Cardiac muscle cell (in vitro differentiated cells and primary cell): ENCODE results near the gene SF3B1. TPM values are rescaled to one million over a fixed set of nuclear protein-coding genes. Genes with fewer than 3 reads are reported as not detected.
A peak's percentile ranks its signal among the peaks of the same experiment; 100 is the strongest.

Source experiments
- DNase-seq, 2 donors: peaks; one replicate each; pipeline versions ENCODE4 v3.0.0 to v3.0.0-alpha.2; 2010 to 2017; ENCODE audit warnings: low read depth in 1 of 2, low spot score in 1 of 2
- H3K27ac ChIP-seq: fragments of 200-600 bp; sonication (generic); 2 replicates; pipeline ENCODE4 v1.5.1; 2016
- H3K27me3 ChIP-seq: fragments of 200-600 bp; sonication (generic); 2 replicates; pipeline ENCODE4 v1.6.0; 2016; ENCODE audit warnings: control low read depth
- H3K36me3 ChIP-seq: fragments of 200-600 bp; sonication (generic); 2 replicates; pipeline ENCODE4 v1.5.1; 2016; ENCODE audit warnings: control low read depth
- H3K4me1 ChIP-seq: fragments of 200-600 bp; sonication (generic); 2 replicates; pipeline ENCODE4 v1.8.1; 2017; ENCODE audit warnings: low read depth, mild to moderate bottlenecking, mixed run types
- H3K4me3 ChIP-seq: fragments of 200-600 bp; sonication (generic); 2 replicates; pipeline ENCODE4 v1.5.1; 2016; ENCODE audit warnings: mild to moderate bottlenecking
- H3K9me3 ChIP-seq: fragments of 200-600 bp; sonication (generic); 2 replicates; pipeline ENCODE4 v1.5.1; 2017; ENCODE audit warnings: low read depth, mild to moderate bottlenecking, control low read depth
- CTCF ChIP-seq: IDR thresholded peaks from 2 replicates; pipeline ENCODE4 v1.5.1; 2012; ENCODE audit warnings: low read depth, mild to moderate bottlenecking, low read length
- polyA plus RNA-seq: library from polyadenylated mRNA; unstranded; fragments of >200 nt; fragmentation: Nextera tagmentation; extraction: Ambion mirVana; gene quantifications from 2 replicates; pipeline ENCODE4 v1.2.1, GENCODE V29; 2016
- total RNA-seq: library from RNA; depleted of rRNA; stranded (reverse); fragments of >200 nt; gene quantifications from 2 replicates; pipeline ENCODE4 v1.2.3, GENCODE V29; 2016

The SF3B1 gene
- total and polyA plus RNA-seq, 2 experiments from 2014 or later, result 218 to 463 TPM

- DNase-seq, result peak in 1 of 2 donors; percentile 23
- Histone ChIP-seq H3K9me3 (no peaks in the 10 kb centered on the region), H3K27ac (no peak overlapping the region), H3K4me1 (no peaks in the 10 kb centered on the region), H3K36me3 (peaks cover 30% of the 10 kb centered on the region), H3K4me3 (no peak overlapping the region), H3K27me3 (no peaks in the 10 kb centered on the region)
- TF ChIP-seq CTCF, result no peak
Measured at GRCh38 chr2:197464175-197464574, 29.3 kb upstream of the SF3B1 start.

GRCh38 chr2:197461057-197461456 lies 26.2 kb upstream of the SF3B1 start:
- H3K27ac ChIP-seq, result no peak overlapping the region
- H3K4me1 ChIP-seq, result no peaks in the 10 kb centered on the region
- no peaks in the 10 kb centered on the region for H3K9me3 ChIP-seq
- no peaks in the 10 kb centered on the region for H3K27me3 ChIP-seq
- no peak for TF ChIP-seq CTCF
- no peak for DNase-seq
- H3K36me3 ChIP-seq, result peaks cover 17% of the 10 kb centered on the region
- H3K4me3 ChIP-seq, result no peak overlapping the region

- no peak for DNase-seq
- no peaks in the 10 kb centered on the region for H3K4me1 ChIP-seq
- H3K27ac ChIP-seq, result no peak overlapping the region
- no peak overlapping the region for H3K4me3 ChIP-seq
- no peak for TF ChIP-seq CTCF
- H3K27me3 ChIP-seq, result no peaks in the 10 kb centered on the region
- no peaks in the 10 kb centered on the region for H3K9me3 ChIP-seq
- peaks cover 17% of the 10 kb centered on the region for H3K36me3 ChIP-seq
Measured at GRCh38 chr2:197460649-197461048, 25.8 kb upstream of the SF3B1 start.

GRCh38 chr2:197455428-197455827 lies 20.6 kb upstream of the SF3B1 start:
- H3K27ac ChIP-seq, result no peak overlapping the region
- no peaks in the 10 kb centered on the region for H3K9me3 ChIP-seq
- H3K4me1 ChIP-seq, result peaks cover 8% of the 10 kb centered on the region
- H3K4me3 ChIP-seq, result no peak overlapping the region
- no peaks in the 10 kb centered on the region for H3K27me3 ChIP-seq
- peaks cover 3% of the 10 kb centered on the region for H3K36me3 ChIP-seq
- TF ChIP-seq CTCF, result no peak
- DNase-seq, result no peak

GRCh38 chr2:197454923-197455322 lies 20.1 kb upstream of the SF3B1 start:
- Histone ChIP-seq H3K36me3 (no peaks in the 10 kb centered on the region), H3K9me3 (no peaks in the 10 kb centered on the region), H3K27me3 (no peaks in the 10 kb centered on the region), H3K4me3 (peak overlapping the region; percentile 90), H3K27ac (peak overlapping the region; percentile 97), H3K4me1 (peaks cover 8% of the 10 kb centered on the region)
- DNase-seq, result no peak
- no peak for TF ChIP-seq CTCF

- no peak for TF ChIP-seq CTCF
- no peaks in the 10 kb centered on the region for H3K27me3 ChIP-seq
- H3K36me3 ChIP-seq, result no peaks in the 10 kb centered on the region
- peaks cover 8% of the 10 kb centered on the region for H3K4me1 ChIP-seq
- peak overlapping the region; percentile 97 for H3K27ac ChIP-seq
- DNase-seq, result peak in 1 of 2 donors; percentile 85
- H3K4me3 ChIP-seq, result peak overlapping the region; percentile 90
- H3K9me3 ChIP-seq, result no peaks in the 10 kb centered on the region
Measured at GRCh38 chr2:197453914-197454398, 19.1 kb upstream of the SF3B1 start.
